HEK293 (cell line): ENCODE data around the gene ENAM.

Experiments
- TCF7L2 ChIP-seq: IDR thresholded peaks from 2 replicates; pipeline ENCODE4 v1.6.1; 2011; ENCODE audit warnings: low read depth, mild to moderate bottlenecking, inconsistent platforms, low read length, moderate library complexity, borderline replicate concordance
- ZNF121 ChIP-seq: fragments of 450-650 bp; formaldehyde crosslinking; IDR thresholded peaks from 2 replicates; pipeline ENCODE4 v1.5.1; 2016; ENCODE audit warnings: missing biosample characterization, missing genetic modification characterization
- ZNF133 ChIP-seq: fragments of 450-650 bp; formaldehyde crosslinking; IDR thresholded peaks from 2 replicates; pipeline ENCODE4 v1.5.1; 2016; ENCODE audit warnings: missing biosample characterization, missing genetic modification characterization
- ZNF623 ChIP-seq: fragments of 450-650 bp; formaldehyde crosslinking; IDR thresholded peaks from 2 replicates; pipeline ENCODE4 v1.5.1; 2016; ENCODE audit warnings: missing biosample characterization, missing genetic modification characterization
- TF ChIP-seq, protein P1 (sequence below): IDR thresholded peaks from 2 replicates; pipeline ENCODE4 v1.6.1; 2011; ENCODE audit warnings: mild to moderate bottlenecking, low read depth, low read length, borderline replicate concordance
- TF ChIP-seq, protein P2 (sequence below): fragments of 450-650 bp; formaldehyde crosslinking; IDR thresholded peaks from 2 replicates; pipeline ENCODE4 v1.5.1; 2016; ENCODE audit warnings: missing biosample characterization, missing genetic modification characterization

DNA sequence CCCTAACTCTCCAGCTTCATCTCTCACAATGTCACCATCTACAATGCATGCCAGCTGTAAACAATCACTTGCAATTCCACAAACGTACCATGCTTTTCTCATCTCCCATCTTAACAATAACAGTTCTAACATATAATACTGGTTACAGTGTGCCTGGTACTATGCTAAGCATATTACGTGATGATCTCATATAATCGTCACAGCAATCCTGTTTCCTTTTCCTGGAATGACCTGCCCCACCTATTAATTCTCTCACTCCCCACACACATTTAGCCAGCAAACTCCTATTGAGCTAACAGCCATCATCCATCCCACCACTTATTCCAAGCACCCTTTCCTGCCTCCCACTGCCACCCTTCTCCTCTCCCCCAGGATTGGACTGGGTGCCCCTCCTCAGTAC is 29.9 kb downstream of the ENAM start:
- TF ChIP-seq, protein P1, sequence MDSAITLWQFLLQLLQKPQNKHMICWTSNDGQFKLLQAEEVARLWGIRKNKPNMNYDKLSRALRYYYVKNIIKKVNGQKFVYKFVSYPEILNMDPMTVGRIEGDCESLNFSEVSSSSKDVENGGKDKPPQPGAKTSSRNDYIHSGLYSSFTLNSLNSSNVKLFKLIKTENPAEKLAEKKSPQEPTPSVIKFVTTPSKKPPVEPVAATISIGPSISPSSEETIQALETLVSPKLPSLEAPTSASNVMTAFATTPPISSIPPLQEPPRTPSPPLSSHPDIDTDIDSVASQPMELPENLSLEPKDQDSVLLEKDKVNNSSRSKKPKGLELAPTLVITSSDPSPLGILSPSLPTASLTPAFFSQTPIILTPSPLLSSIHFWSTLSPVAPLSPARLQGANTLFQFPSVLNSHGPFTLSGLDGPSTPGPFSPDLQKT, result no peak
- TF ChIP-seq, protein P2, sequence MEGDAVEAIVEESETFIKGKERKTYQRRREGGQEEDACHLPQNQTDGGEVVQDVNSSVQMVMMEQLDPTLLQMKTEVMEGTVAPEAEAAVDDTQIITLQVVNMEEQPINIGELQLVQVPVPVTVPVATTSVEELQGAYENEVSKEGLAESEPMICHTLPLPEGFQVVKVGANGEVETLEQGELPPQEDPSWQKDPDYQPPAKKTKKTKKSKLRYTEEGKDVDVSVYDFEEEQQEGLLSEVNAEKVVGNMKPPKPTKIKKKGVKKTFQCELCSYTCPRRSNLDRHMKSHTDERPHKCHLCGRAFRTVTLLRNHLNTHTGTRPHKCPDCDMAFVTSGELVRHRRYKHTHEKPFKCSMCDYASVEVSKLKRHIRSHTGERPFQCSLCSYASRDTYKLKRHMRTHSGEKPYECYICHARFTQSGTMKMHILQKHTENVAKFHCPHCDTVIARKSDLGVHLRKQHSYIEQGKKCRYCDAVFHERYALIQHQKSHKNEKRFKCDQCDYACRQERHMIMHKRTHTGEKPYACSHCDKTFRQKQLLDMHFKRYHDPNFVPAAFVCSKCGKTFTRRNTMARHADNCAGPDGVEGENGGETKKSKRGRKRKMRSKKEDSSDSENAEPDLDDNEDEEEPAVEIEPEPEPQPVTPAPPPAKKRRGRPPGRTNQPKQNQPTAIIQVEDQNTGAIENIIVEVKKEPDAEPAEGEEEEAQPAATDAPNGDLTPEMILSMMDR (tag by site-specific recombination), result no peak
- no peak for TF ChIP-seq ZNF623
- no peak for TF ChIP-seq TCF7L2
- TF ChIP-seq ZNF121 (tag by site-specific recombination), result no peak
- TF ChIP-seq ZNF133 (tag by site-specific recombination), result no peak
